Subcutaneous adipose tissue (tissue), 4 donors: Measurements from ENCODE around the gene KCND2. TPM values are rescaled to one million over a fixed set of nuclear protein-coding genes. Genes with fewer than 3 reads are reported as not detected.

Experiments
- CTCF ChIP-seq: fragments of 450-650 bp; IDR thresholded peaks from one replicate; pipeline ENCODE4 v1.5.1; 2016; ENCODE audit warnings: low read depth, mild to moderate bottlenecking, control low read depth, antibody characterized with exemption, moderate library complexity
- total RNA-seq, 4 donors: library from RNA; depleted of rRNA; stranded (reverse); fragments of >200 nt; gene quantifications; one replicate each; pipeline ENCODE4 v1.1.0, GENCODE V29; 2016

Gene KCND2
- total RNA-seq, 4 donors from 2014 or later: 1.5 to 8.0 (median 1.8) TPM

GRCh38 chr7:120344276-120344675 is 71.3 kb downstream of the KCND2 start:
- no peak for TF ChIP-seq CTCF

GRCh38 chr7:120353171-120353570 is 80.2 kb downstream of the KCND2 start:
- no peak for TF ChIP-seq CTCF

- no peak for TF ChIP-seq CTCF
These were observed 87.9 kb downstream of the KCND2 start for GRCh38 chr7:120360918-120361317.

- TF ChIP-seq CTCF: no peak
These were observed 90.4 kb downstream of the KCND2 start for GRCh38 chr7:120363414-120363813.

- no peak for TF ChIP-seq CTCF
These were observed 98.0 kb downstream of the KCND2 start for GRCh38 chr7:120370954-120371353.

- TF ChIP-seq CTCF: no peak
These were observed 100.2 kb downstream of the KCND2 start for GRCh38 chr7:120373174-120373573.

- TF ChIP-seq CTCF: no peak
These were observed 121.6 kb downstream of the KCND2 start for GRCh38 chr7:120394595-120394994.

- TF ChIP-seq CTCF: no peak
These were observed 122.6 kb downstream of the KCND2 start for GRCh38 chr7:120395526-120396019.
